Calu3 (cell line): ENCODE data around the gene NKD1. TPM values are rescaled to one million over a fixed set of nuclear protein-coding genes. Genes with fewer than 3 reads are reported as not detected.

Experiments used
- BruUV-seq: library from RNA; stranded (reverse); fragments of 400-500 nt; replicated peaks from 2 replicates; lab custom pipeline; 2021; lab: Mats Ljungman, UMichigan
- CTCF ChIA-PET: fragments of 300-600 bp; sonication (Branson Sonifier 250); formaldehyde crosslinking; loops from one replicate; lab custom pipeline; 2022; ENCODE audit warnings: antibody characterized with exemption; lab: Charles Lee
- DNase-seq: peaks from one replicate; pipeline ENCODE4 v3.0.0; 2022
- H3K27ac Mint-ChIP-seq: one replicate; pipeline ENCODE4 v1.8.0; 2022; ENCODE audit warnings: mixed read lengths; ENCODE audit not compliant: unreplicated experiment
- H3K27me3 Mint-ChIP-seq: one replicate; pipeline ENCODE4 v1.8.0; 2022; ENCODE audit warnings: mixed read lengths; ENCODE audit not compliant: unreplicated experiment
- H3K36me3 Mint-ChIP-seq: one replicate; pipeline ENCODE4 v1.8.0; 2022; ENCODE audit warnings: mild to moderate bottlenecking, moderate library complexity, mixed read lengths; ENCODE audit not compliant: insufficient read depth, unreplicated experiment
- H3K4me1 Mint-ChIP-seq: one replicate; pipeline ENCODE4 v1.8.0; 2022; ENCODE audit warnings: mild to moderate bottlenecking, low read depth, mixed read lengths; ENCODE audit not compliant: unreplicated experiment
- H3K4me3 Mint-ChIP-seq: one replicate; pipeline ENCODE4 v1.8.0; 2022; ENCODE audit warnings: mild to moderate bottlenecking, low read depth, moderate library complexity, mixed read lengths; ENCODE audit not compliant: unreplicated experiment
- H3K9me3 Mint-ChIP-seq: one replicate; pipeline ENCODE4 v1.8.0; 2022; ENCODE audit warnings: low read depth, mixed read lengths; ENCODE audit not compliant: unreplicated experiment
- CTCF ChIP-seq: fragments of 200-600 bp; IDR thresholded peaks from one replicate; pipeline ENCODE4 v1.8.0; 2022; ENCODE audit warnings: antibody characterized with exemption; ENCODE audit not compliant: unreplicated experiment
- intact Hi-C: fragments of 100-400 bp; cut with micrococcal nuclease; formaldehyde crosslinking; loops from one replicate; pipeline ENCODE4 v1.10.0; 2022; ENCODE audit not compliant: unreplicated experiment
- total RNA-seq: library from RNA; stranded (reverse); gene quantifications from 2 replicates; pipeline ENCODE4 v1.2.3, GENCODE V29; 2022

The NKD1 gene
- total RNA-seq, 1 experiment from 2014 or later, result 0.31 TPM

DNA sequence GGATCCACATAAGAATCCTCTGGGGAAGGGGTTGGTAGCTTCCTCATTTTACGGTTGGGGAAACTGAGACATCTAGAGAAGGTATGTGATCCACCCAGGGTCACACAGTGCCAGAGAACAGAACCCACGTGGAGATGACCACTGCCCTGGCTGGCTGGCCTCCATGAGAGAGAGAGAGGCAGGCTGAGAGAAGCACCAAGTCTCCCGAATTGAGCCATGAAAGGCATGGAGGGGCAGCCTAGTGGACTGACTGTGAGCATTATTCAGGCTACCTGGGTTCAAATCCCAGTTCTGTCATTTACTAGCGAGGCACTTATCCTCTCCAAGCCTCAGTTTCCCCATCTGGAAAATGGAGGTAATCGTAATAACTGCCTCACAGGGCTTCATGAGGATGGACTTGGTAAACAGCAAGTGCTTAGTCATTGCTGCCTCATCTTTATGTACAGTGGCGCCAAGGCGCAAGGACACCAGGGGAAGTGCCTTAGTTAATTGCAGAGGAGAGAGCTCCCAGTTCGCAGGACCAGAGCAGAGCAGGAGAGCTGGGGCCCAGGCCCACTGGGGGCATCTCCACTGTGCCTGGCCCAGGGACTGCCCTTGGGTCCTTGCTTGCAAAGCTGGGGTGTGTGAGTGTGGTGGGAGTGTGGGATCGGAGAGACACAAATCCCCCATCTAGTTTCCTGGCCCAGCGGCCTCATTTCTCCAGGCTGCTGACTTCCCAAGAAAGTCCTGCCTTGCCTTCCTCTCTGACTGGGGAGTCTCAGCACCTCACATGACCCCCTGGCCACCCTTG lies 71.7 kb downstream of the NKD1 start:
- Mint-ChIP-seq H3K36me3 (no peaks in the 10 kb centered on the region), H3K27ac (no peak overlapping the region), H3K4me3 (no peak overlapping the region), H3K9me3 (no peaks in the 10 kb centered on the region), H3K27me3 (peaks cover 66% of the 10 kb centered on the region), H3K4me1 (no peaks in the 10 kb centered on the region)
- no peak for TF ChIP-seq CTCF
- intact Hi-C loops, result no loop called here
- CTCF ChIA-PET, result no interaction called here
- no peak for DNase-seq
- BruUV-seq, result no TSS peak

DNA sequence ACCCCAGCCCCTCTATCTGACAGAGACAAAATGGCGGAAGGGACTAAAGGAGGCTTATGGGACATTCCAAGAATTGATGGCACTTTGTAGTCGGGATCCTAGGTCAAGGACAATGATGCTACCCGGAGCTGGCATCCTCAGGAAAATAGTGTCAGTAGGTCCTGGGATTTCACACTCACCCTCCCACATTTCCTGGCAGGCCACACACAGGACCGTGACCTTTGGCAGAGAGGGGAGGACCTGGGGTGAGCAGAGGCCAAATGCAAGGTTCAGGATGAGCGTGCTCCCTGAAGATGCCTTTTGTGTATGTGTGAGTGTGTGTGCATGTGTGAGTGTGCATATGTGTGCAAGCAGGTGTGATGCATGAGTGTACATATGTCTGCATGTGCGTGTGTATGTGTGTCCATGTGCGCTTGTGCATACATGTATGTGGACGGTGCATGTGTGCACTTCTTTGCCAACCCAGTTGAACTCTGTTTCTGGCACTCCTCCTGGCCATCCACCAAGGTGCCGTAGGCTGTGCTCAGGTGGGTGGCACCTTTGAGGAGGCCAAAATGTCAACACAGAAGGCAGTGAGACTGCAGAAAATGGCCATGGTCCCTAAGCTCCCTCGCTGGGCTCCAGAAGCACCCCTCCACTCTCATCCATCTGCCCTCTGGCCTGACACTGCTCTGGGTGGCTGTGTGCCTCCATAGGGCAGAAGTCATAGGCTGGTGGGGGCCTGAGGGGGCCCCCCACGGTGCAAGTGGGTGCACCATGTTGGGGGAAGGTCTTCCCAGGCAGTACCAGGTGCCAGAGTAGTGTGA lies 72.7 kb downstream of the NKD1 start:
- no TSS peak for BruUV-seq
- Mint-ChIP-seq H3K4me3 (no peak overlapping the region), H3K36me3 (no peaks in the 10 kb centered on the region), H3K27ac (no peak overlapping the region), H3K9me3 (no peaks in the 10 kb centered on the region), H3K27me3 (peaks cover 66% of the 10 kb centered on the region), H3K4me1 (no peaks in the 10 kb centered on the region)
- CTCF ChIA-PET, result no interaction called here
- DNase-seq, result no peak
- intact Hi-C loops, result no loop called here
- TF ChIP-seq CTCF, result no peak

GRCh38 chr16:50621452-50621792 lies 73.2 kb downstream of the NKD1 start:
- Mint-ChIP-seq H3K36me3 (no peaks in the 10 kb centered on the region), H3K4me1 (no peaks in the 10 kb centered on the region), H3K4me3 (no peak overlapping the region), H3K27ac (no peak overlapping the region), H3K9me3 (no peaks in the 10 kb centered on the region), H3K27me3 (peaks cover 72% of the 10 kb centered on the region)
- intact Hi-C loops, result no loop called here
- no peak for TF ChIP-seq CTCF
- no TSS peak for BruUV-seq
- CTCF ChIA-PET, result no interaction called here
- no peak for DNase-seq

GRCh38 chr16:50622029-50622428 lies 73.8 kb downstream of the NKD1 start:
- TF ChIP-seq CTCF, result no peak
- DNase-seq, result no peak
- intact Hi-C loops, result no loop called here
- Mint-ChIP-seq H3K36me3 (no peaks in the 10 kb centered on the region), H3K4me1 (no peaks in the 10 kb centered on the region), H3K27ac (no peak overlapping the region), H3K9me3 (no peaks in the 10 kb centered on the region), H3K27me3 (peaks cover 78% of the 10 kb centered on the region), H3K4me3 (no peak overlapping the region)
- BruUV-seq, result no TSS peak
- CTCF ChIA-PET, result no interaction called here
